Suprapubic skin (tissue), 4 donors: ENCODE results near the gene CYP3A5.

ENCODE experiments used
- EP300 ChIP-seq: sonication (generic); formaldehyde crosslinking; IDR thresholded peaks from one replicate; pipeline ENCODE4 v1.6.1; 2017; ENCODE audit warnings: antibody characterized with exemption
- POLR2A ChIP-seq, 2 donors: fragments of 450-650 bp; IDR thresholded peaks; one replicate each; pipeline ENCODE4 v1.6.1; 2017; ENCODE audit warnings: antibody characterized with exemption in 2 of 2, mild to moderate bottlenecking in 2 of 2, moderate library complexity in 2 of 2
- POLR2AphosphoS5 ChIP-seq, 3 donors: sonication (generic); formaldehyde crosslinking; IDR thresholded peaks; one replicate each; pipeline ENCODE4 v1.6.1; 2017; ENCODE audit warnings: antibody characterized with exemption in 3 of 3
- TF ChIP-seq, protein P1 (sequence below), 2 donors: fragments of 200-600 bp in 1 of 2; fragments of 450-650 bp in 1 of 2; sonication (generic) in 1 of 2; IDR thresholded peaks; one replicate each; pipeline ENCODE4 v1.5.1; 2016 to 2019; ENCODE audit warnings: antibody characterized with exemption in 2 of 2, mild to moderate bottlenecking in 1 of 2, moderate library complexity in 1 of 2

DNA sequence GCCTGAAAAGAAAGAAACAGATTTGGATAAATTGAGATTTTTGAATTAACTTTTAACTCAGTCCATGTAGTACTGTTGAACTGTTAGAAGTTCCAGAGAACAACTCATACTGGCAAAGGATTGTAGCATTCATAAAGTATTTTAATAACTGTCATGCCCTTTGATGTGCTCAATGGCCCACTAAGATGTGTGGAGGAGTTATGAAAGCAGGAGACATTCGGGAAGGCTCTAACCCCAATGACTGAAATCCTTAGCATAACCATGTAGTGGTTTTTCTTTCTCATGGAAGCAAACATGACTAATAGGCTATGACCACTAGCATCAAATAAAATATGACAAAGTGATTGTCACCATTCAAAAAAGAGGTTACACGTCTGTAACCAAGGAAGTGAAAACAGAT lies 29.5 kb upstream of the CYP3A5 start:
- TF ChIP-seq POLR2AphosphoS5 (IDR thresholded peaks at IDR 0.05) = no peak
- TF ChIP-seq, protein P1, sequence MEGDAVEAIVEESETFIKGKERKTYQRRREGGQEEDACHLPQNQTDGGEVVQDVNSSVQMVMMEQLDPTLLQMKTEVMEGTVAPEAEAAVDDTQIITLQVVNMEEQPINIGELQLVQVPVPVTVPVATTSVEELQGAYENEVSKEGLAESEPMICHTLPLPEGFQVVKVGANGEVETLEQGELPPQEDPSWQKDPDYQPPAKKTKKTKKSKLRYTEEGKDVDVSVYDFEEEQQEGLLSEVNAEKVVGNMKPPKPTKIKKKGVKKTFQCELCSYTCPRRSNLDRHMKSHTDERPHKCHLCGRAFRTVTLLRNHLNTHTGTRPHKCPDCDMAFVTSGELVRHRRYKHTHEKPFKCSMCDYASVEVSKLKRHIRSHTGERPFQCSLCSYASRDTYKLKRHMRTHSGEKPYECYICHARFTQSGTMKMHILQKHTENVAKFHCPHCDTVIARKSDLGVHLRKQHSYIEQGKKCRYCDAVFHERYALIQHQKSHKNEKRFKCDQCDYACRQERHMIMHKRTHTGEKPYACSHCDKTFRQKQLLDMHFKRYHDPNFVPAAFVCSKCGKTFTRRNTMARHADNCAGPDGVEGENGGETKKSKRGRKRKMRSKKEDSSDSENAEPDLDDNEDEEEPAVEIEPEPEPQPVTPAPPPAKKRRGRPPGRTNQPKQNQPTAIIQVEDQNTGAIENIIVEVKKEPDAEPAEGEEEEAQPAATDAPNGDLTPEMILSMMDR (IDR thresholded peaks at IDR 0.05) = no peak
- no peak for TF ChIP-seq POLR2A (IDR thresholded peaks at IDR 0.05)
- no peak for TF ChIP-seq EP300
